ENCODE measurements around the gene TSPAN31.

- TF ChIP-seq CTCF (IDR thresholded peaks at IDR 0.05) (no peak), POLR2AphosphoS5 (IDR thresholded peaks at IDR 0.05) (no peak)
Measured at GRCh38 chr12:57695770-57696432, 48.9 kb upstream of the TSPAN31 start.
